B cell (primary cell): ENCODE results near the gene CLCNKA.

Experiments used
- CTCF ChIP-seq: fragments of 200-600 bp; IDR thresholded peaks from one replicate; pipeline ENCODE4 v1.8.0; 2022; ENCODE audit warnings: antibody characterized with exemption, mild to moderate bottlenecking
- EZH2 ChIP-seq: IDR thresholded peaks from 2 replicates; pipeline ENCODE4 v1.6.1; 2012; ENCODE audit warnings: borderline replicate concordance, low read depth, mild to moderate bottlenecking, moderate library complexity, low read length; ENCODE audit not compliant: insufficient read depth, poor library complexity, severe bottlenecking

GRCh38 chr1:16075337-16076030 lies 53.6 kb downstream of the CLCNKA start:
- TF ChIP-seq CTCF: no peak
- no peak for TF ChIP-seq EZH2
